HG03097 (cell line): ENCODE measurements around the gene LOXL4.

Experiments used
- ATAC-seq: cut with Tn5 transposase; IDR thresholded peaks from one replicate; pipeline ENCODE4 v1.9.1; 2021; ENCODE audit not compliant: unreplicated experiment, low FRiP score

The LOXL4 gene

DNA sequence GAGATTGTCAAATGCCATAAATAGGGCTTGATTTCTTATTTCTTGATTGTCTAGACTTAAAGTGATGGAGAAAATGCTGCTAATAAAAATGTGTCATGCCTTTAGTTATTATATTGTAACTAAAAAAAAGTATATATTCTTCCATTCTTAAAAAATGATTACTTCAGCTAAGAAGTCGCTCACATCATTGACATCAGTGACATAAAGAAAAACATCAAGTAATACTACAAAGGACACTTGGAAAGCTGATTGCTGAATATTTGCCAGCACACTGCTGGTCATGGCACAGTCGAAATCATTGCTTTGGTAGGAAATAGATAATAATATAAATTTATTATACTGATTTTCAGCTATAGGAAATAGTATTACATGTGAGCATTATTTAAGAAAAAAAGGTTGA lies 62.6 kb downstream of the LOXL4 start:
- no peak for ATAC-seq

- no peak for ATAC-seq
These were observed 65.6 kb downstream of the LOXL4 start for GRCh38 chr10:98202378-98202777.

GRCh38 chr10:98201760-98202159 lies 66.2 kb downstream of the LOXL4 start:
- no peak for ATAC-seq
